SK-N-MC (cell line): Measurements from ENCODE around the gene GOLGA6L25.
"Not testable (repeated sequence)": the region's sequence is repeated elsewhere in the genome, so short reads cannot be mapped to it uniquely, and the experiment has no call there.

Experiments used
- EZH2 ChIP-seq: fragments of 200-600 bp; sonication (generic); IDR thresholded peaks from one replicate; pipeline ENCODE4 v1.6.1; 2017; ENCODE audit warnings: antibody characterized with exemption
- FOXP2 ChIP-seq: optimal IDR thresholded peaks from 2 replicates; pipeline ENCODE3; 2011; ENCODE audit warnings: mild to moderate bottlenecking, moderate library complexity; ENCODE audit not compliant: insufficient read depth; ENCODE audit errors: extremely low read length, control extremely low read depth
- POLR2AphosphoS5 ChIP-seq: IDR thresholded peaks from 2 replicates; pipeline ENCODE4 v1.6.1; 2012; ENCODE audit warnings: mild to moderate bottlenecking, low read depth, low read length, borderline replicate concordance

DNA sequence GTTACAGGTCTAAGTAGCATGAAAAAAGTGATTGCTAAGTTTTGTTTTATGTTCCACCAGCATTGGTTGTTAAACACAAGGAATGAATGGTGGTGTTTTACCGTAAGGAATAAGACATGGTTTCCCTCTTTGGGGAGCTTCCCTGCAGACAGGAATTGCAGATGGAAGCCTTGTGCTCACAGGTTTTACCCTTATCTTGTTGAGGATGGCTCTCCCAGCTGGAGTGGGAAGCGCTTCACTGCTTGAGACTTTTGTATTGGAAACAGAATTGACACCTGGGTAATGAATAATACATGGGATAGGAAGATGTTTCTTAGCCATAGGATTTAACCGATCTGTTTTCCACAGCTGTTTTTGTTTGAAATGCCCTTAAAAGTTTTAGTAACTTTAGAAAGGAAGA, 39.0 kb downstream of the GOLGA6L25 start:
- TF ChIP-seq POLR2AphosphoS5, EZH2, FOXP2: not testable (repeated sequence)
